MM.1S (cell line): ENCODE data around the gene TEX44.
"Not testable (repeated sequence)": the region's sequence is repeated elsewhere in the genome, so short reads cannot be mapped to it uniquely, and the experiment has no call there.

ENCODE experiments used
- DNase-seq: peaks from one replicate; pipeline ENCODE4 v3.0.0-alpha.2; 2015
- H2AFZ ChIP-seq: fragments of 300-600 bp; sonication (generic); 2 replicates; pipeline ENCODE4 v1.6.0; 2016; ENCODE audit warnings: antibody characterized with exemption, low read length
- H3F3A ChIP-seq: fragments of 300-600 bp; sonication (generic); 2 replicates; pipeline ENCODE4 v1.6.1; 2016; ENCODE audit warnings: mild to moderate bottlenecking, antibody characterized with exemption, low read length, moderate library complexity, mixed read lengths; ENCODE audit not compliant: insufficient read depth
- H3K27ac ChIP-seq: fragments of 300-600 bp; sonication (generic); 2 replicates; pipeline ENCODE4 v1.5.1; 2016; ENCODE audit warnings: mild to moderate bottlenecking, low read length
- H3K27me3 ChIP-seq: fragments of 300-600 bp; sonication (generic); replicated peaks from 2 replicates; pipeline ENCODE4 v1.6.0; 2016; ENCODE audit warnings: low read length; ENCODE audit not compliant: insufficient read depth
- H3K36me3 ChIP-seq: fragments of 300-600 bp; sonication (generic); replicated peaks from 2 replicates; pipeline ENCODE4 v1.6.1; 2016; ENCODE audit warnings: mild to moderate bottlenecking, low read length, mixed read lengths; ENCODE audit not compliant: insufficient read depth
- H3K4me1 ChIP-seq: fragments of 300-600 bp; sonication (generic); 2 replicates; pipeline ENCODE4 v1.6.1; 2016; ENCODE audit warnings: low read length, mixed read lengths
- H3K4me2 ChIP-seq: fragments of 300-600 bp; sonication (generic); 2 replicates; pipeline ENCODE4 v1.6.0; 2016; ENCODE audit warnings: low read depth, low read length
- H3K4me3 ChIP-seq: fragments of 300-600 bp; sonication (generic); 2 replicates; pipeline ENCODE4 v1.5.1; 2016; ENCODE audit warnings: low read length, mixed read lengths
- H3K79me2 ChIP-seq: fragments of 300-600 bp; sonication (generic); 2 replicates; pipeline ENCODE4 v1.6.1; 2016; ENCODE audit warnings: mixed run types, low read length, mixed read lengths
- H3K9ac ChIP-seq: fragments of 300-600 bp; sonication (generic); 2 replicates; pipeline ENCODE4 v1.6.1; 2016; ENCODE audit warnings: low read length, mixed read lengths
- H3K9me2 ChIP-seq: fragments of 300-600 bp; sonication (generic); replicated peaks from 2 replicates; pipeline ENCODE4 v1.6.1; 2016; ENCODE audit warnings: mild to moderate bottlenecking, low read length, mixed read lengths; ENCODE audit not compliant: insufficient read depth
- H3K9me3 ChIP-seq: fragments of 300-600 bp; sonication (generic); replicated peaks from 2 replicates; pipeline ENCODE4 v1.6.1; 2016; ENCODE audit warnings: mild to moderate bottlenecking, low read length, mixed read lengths; ENCODE audit not compliant: insufficient read depth
- H4K20me1 ChIP-seq: fragments of 300-600 bp; sonication (generic); 2 replicates; pipeline ENCODE4 v1.6.1; 2016; ENCODE audit warnings: mild to moderate bottlenecking, low read length, moderate library complexity, mixed read lengths; ENCODE audit not compliant: insufficient read depth
- EZH2 ChIP-seq: fragments of 300-600 bp; sonication (generic); optimal IDR thresholded peaks from 2 replicates; pipeline ENCODE3; 2017; ENCODE audit warnings: low read depth, mild to moderate bottlenecking, antibody characterized with exemption, low read length, mixed read lengths
- EZH2phosphoT487 ChIP-seq: fragments of 300-600 bp; sonication (generic); IDR thresholded peaks from 2 replicates; pipeline ENCODE4 v1.6.1; 2018; ENCODE audit warnings: antibody characterized with exemption, low read length
- TF ChIP-seq, protein P1 (sequence below): fragments of 300-600 bp; sonication (generic); IDR thresholded peaks from 2 replicates; pipeline ENCODE4 v1.5.1; 2016; ENCODE audit warnings: antibody characterized with exemption, low read length, mixed read lengths

TEX44 gene

DNA sequence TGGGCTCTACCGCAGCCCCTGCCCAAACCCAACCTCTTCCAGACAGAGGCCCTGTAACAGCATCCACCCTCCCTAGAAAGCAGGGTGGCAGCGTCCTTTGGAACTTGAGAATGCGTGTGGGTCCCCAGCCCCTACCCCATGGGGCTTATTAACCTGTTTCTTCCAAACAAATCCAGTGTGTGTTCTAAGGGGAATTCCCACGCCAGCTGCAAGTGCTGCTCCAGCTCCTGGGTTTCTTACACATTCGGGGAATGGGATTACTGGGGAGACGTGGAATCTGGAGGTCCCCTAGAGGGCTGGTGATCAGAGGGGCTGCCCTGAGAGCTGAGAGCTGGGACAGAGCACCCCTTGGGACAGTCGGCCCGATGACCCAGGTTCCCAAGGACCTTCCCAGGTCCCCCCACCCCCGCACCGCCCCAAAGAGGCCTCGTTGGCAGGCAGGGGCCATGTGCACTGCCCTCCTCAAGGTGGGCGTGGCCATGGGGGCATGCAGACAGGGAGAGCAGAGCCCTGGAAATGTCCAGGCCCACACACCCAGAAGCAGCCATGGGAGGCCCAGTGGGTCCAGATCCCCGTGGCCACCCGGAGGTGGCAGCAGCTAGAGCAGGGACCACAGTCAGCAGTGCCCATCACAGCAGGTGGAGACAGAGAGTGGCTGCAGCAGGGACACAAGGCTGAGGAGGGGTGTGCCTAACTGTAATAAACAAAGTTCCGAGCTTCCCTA, 18.8 kb upstream of the TEX44 start:
- H3K4me2 ChIP-seq, result no peak overlapping the region
- H3K9ac ChIP-seq, result no peak overlapping the region
- no peaks in the 10 kb centered on the region for H3K79me2 ChIP-seq

DNA sequence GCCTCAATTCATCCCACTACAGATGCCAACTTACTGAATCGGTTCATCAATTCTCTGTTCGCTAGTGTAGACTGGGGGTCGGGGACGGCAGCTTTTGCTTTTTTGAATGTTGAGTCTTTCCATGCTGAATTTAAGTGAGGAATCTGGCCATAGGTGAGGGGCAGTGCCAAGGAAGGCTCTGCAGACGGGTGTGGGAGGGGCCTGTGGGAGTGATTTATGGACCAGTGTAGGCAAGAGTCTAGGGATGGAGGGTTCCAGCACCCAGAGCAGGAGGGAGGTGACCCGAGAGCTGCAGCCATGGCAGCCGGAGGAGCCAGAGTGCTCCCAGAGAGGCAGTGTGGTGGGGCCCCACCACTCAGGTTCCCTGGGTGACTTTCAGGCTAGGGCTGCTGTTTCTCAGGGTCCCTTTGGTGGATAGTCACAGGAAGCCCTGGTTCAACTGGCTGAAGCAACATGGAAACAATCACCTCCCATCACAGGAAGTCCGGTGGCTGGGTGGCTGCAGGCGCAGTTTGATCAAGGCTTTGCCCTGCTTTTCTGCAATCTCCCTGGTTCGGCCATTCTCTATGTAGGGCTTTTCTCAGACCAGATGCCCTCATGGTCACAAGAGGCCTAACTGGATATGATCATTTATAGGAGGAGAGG, 16.9 kb upstream of the TEX44 start:
- H3K9me3 ChIP-seq, result no peaks in the 10 kb centered on the region
- H3K36me3 ChIP-seq, result no peaks in the 10 kb centered on the region
- H3K9ac ChIP-seq, result no peak overlapping the region
- no peak overlapping the region for H3K27ac ChIP-seq
- TF ChIP-seq EZH2 (no peak), EZH2phosphoT487 (no peak)
- TF ChIP-seq, protein P1, sequence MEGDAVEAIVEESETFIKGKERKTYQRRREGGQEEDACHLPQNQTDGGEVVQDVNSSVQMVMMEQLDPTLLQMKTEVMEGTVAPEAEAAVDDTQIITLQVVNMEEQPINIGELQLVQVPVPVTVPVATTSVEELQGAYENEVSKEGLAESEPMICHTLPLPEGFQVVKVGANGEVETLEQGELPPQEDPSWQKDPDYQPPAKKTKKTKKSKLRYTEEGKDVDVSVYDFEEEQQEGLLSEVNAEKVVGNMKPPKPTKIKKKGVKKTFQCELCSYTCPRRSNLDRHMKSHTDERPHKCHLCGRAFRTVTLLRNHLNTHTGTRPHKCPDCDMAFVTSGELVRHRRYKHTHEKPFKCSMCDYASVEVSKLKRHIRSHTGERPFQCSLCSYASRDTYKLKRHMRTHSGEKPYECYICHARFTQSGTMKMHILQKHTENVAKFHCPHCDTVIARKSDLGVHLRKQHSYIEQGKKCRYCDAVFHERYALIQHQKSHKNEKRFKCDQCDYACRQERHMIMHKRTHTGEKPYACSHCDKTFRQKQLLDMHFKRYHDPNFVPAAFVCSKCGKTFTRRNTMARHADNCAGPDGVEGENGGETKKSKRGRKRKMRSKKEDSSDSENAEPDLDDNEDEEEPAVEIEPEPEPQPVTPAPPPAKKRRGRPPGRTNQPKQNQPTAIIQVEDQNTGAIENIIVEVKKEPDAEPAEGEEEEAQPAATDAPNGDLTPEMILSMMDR, result no peak
- H3F3A ChIP-seq, result no peaks in the 10 kb centered on the region
- H3K4me2 ChIP-seq, result no peak overlapping the region
- H2AFZ ChIP-seq, result no peak overlapping the region
- DNase-seq, result no peak
- H3K27me3 ChIP-seq, result no peaks in the 10 kb centered on the region
- no peaks in the 10 kb centered on the region for H4K20me1 ChIP-seq
- H3K79me2 ChIP-seq, result no peaks in the 10 kb centered on the region
- no peaks in the 10 kb centered on the region for H3K9me2 ChIP-seq
- no peaks in the 10 kb centered on the region for H3K4me1 ChIP-seq
- H3K4me3 ChIP-seq, result no peak overlapping the region

More for the DNA sequence above, 18.8 kb upstream of the TEX44 start:
- TF ChIP-seq EZH2, result no peak
- TF ChIP-seq, protein P1, result no peak
- no peak for TF ChIP-seq EZH2phosphoT487
- Histone ChIP-seq H3F3A (no peaks in the 10 kb centered on the region), H3K27me3 (no peaks in the 10 kb centered on the region), H3K36me3 (no peaks in the 10 kb centered on the region), H3K9me2 (no peaks in the 10 kb centered on the region), H4K20me1 (no peaks in the 10 kb centered on the region), H2AFZ (no peak overlapping the region), H3K4me1 (no peaks in the 10 kb centered on the region), H3K9me3 (no peaks in the 10 kb centered on the region), H3K27ac (no peak overlapping the region), H3K4me3 (no peak overlapping the region)
- DNase-seq, result no peak

DNA sequence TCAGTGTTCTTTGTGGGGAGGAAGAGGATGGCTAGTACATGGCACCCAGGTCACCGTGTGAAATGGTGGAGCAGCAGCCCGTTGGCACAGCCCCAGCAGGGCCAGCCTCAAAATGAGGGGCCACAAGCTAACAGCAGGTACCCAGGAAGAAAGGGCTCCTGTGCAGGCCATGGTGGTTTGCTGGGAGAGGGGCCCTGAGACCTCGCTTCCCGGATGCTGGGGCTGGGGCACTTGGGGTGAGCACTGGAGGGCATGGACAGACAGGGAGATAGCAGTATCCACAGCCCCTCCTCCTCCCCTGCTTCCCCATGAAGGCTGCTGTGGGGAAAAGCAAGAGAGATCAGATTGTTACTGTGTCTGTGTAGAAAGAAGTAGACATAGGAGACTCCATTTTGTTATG, 16.2 kb upstream of the TEX44 start:
- TF ChIP-seq, protein P1, result no peak
- no peak for TF ChIP-seq EZH2
- H3K4me2 ChIP-seq, result no peak overlapping the region
- no peaks in the 10 kb centered on the region for H3K27me3 ChIP-seq
- no peak overlapping the region for H3K9ac ChIP-seq
- DNase-seq, result no peak
- H3K9me3 ChIP-seq, result no peaks in the 10 kb centered on the region
- no peak overlapping the region for H2AFZ ChIP-seq
- H3K4me3 ChIP-seq, result no peak overlapping the region
- no peaks in the 10 kb centered on the region for H3K4me1 ChIP-seq
- no peaks in the 10 kb centered on the region for H3F3A ChIP-seq
- H3K27ac ChIP-seq, result no peak overlapping the region
- no peaks in the 10 kb centered on the region for H4K20me1 ChIP-seq
- no peaks in the 10 kb centered on the region for H3K79me2 ChIP-seq
- no peaks in the 10 kb centered on the region for H3K36me3 ChIP-seq
- H3K9me2 ChIP-seq, result no peaks in the 10 kb centered on the region

DNA sequence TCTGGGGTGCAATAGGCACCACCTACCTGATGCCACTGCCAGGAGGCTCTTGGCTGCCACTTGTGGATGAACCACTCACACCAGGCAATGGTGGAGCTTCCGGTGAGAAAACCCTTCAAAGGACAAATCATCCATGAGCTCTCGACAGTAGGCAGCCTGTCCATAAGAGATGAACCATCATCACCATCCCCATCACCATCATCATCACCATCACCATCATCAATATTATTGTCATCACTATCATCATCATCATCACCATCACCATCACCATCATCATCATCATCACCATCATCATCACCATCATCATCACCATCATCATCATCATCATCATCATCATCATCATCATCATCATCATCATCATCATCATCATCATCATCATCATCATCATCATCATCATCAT, 14.0 kb upstream of the TEX44 start:
- not testable (repeated sequence) for H3K4me2 ChIP-seq, H3K79me2 ChIP-seq, H3K9me3 ChIP-seq, H3K36me3 ChIP-seq, H2AFZ ChIP-seq, H3K9me2 ChIP-seq, H3K27ac ChIP-seq, DNase-seq, H4K20me1 ChIP-seq, H3K27me3 ChIP-seq, H3F3A ChIP-seq, H3K4me1 ChIP-seq, H3K9ac ChIP-seq, H3K4me3 ChIP-seq
